ENCODE measurements around the gene CYCS.
"Not testable (repeated sequence)": the region's sequence is repeated elsewhere in the genome, so short reads cannot be mapped to it uniquely, and the experiment has no call there.

DNA sequence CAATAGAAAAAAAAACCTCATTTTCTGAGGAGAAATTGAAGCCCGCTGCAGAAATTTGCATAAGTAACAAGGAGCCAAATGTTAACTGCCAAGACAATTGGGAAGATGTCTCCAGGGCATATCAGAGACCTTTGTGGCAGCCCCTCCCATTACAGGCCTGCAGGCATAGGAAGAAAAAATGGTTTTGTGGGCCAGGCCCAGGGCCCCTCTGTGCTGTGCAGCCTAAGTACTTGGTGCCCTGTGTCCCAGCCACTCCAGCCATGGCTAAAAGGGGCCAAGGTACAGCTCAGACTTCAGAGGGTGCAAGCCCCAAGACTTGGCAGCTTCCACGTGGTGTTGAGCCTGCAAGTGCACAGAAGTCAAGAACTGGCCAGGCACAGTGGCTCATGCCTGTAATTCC, 14.5 kb downstream of the CYCS start:
- TF ChIP-seq ZFP3 (CRISPR knock-in tag; IDR thresholded peaks at IDR 0.05); ZNF8 (CRISPR knock-in tag; IDR thresholded peaks at IDR 0.05); RARB (CRISPR knock-in tag; IDR thresholded peaks at IDR 0.05); OSR1 (CRISPR knock-in tag; IDR thresholded peaks at IDR 0.05); TCF4 (CRISPR knock-in tag; IDR thresholded peaks at IDR 0.05; ENCODE audit: borderline replicate concordance); CSDC2 (CRISPR knock-in tag; IDR thresholded peaks at IDR 0.05): not testable (repeated sequence)
- TF ChIP-seq, protein P1, sequence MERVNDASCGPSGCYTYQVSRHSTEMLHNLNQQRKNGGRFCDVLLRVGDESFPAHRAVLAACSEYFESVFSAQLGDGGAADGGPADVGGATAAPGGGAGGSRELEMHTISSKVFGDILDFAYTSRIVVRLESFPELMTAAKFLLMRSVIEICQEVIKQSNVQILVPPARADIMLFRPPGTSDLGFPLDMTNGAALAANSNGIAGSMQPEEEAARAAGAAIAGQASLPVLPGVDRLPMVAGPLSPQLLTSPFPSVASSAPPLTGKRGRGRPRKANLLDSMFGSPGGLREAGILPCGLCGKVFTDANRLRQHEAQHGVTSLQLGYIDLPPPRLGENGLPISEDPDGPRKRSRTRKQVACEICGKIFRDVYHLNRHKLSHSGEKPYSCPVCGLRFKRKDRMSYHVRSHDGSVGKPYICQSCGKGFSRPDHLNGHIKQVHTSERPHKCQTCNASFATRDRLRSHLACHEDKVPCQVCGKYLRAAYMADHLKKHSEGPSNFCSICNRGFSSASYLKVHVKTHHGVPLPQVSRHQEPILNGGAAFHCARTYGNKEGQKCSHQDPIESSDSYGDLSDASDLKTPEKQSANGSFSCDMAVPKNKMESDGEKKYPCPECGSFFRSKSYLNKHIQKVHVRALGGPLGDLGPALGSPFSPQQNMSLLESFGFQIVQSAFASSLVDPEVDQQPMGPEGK (CRISPR knock-in tag; IDR thresholded peaks at IDR 0.05; ENCODE audit: borderline replicate concordance): not testable (repeated sequence)
